HCT116 (cell line): Measurements from ENCODE around the gene PIGN.

Experiments used
- CTCF ChIP-seq, 3 experiments: fragments of 200-600 bp in 1 of 3; sonication (generic) in 1 of 3; IDR thresholded peaks in 2 of 3; conservative IDR thresholded peaks in 1 of 3; 2 replicates each; pipeline ENCODE4 v1.5.1; 2012 to 2017; ENCODE audit warnings: low read depth in 2 of 3, low read length in 2 of 3, antibody characterized with exemption in 1 of 3, borderline replicate concordance in 1 of 3, control low read depth in 1 of 3, mild to moderate bottlenecking in 1 of 3, mixed read lengths in 1 of 3, mixed run types in 1 of 3, moderate library complexity in 1 of 3; ENCODE audit not compliant: insufficient read depth in 1 of 3
- POLR2AphosphoS5 ChIP-seq: IDR thresholded peaks from 2 replicates; pipeline ENCODE4 v1.6.1; 2011; ENCODE audit warnings: mild to moderate bottlenecking, low read depth, low read length, moderate library complexity
- SIN3A ChIP-seq: IDR thresholded peaks from 2 replicates; pipeline ENCODE4 v1.6.1; 2012; ENCODE audit warnings: low read depth
- ZNF274 ChIP-seq: fragments of 200-500 bp; sonication (Bioruptor generic); IDR thresholded peaks from 2 replicates; pipeline ENCODE4 v1.6.1; 2014; ENCODE audit warnings: mild to moderate bottlenecking, low read depth, low read length, inconsistent platforms

GRCh38 chr18:62118328-62118727 lies 68.5 kb downstream of the PIGN start:
- TF ChIP-seq CTCF (IDR thresholded peaks at IDR 0.05 in 2 of 3, conservative IDR thresholded peaks at IDR 0.05 in 1 of 3; ENCODE audit: borderline replicate concordance in 1 of 3, insufficient read depth in 1 of 3, low read depth in 2 of 3, low read length in 2 of 3) (no peak), ZNF274 (no peak), POLR2AphosphoS5 (no peak), SIN3A (no peak)
